ENCODE measurements around the gene EBLN1. TPM values are rescaled to one million over a fixed set of nuclear protein-coding genes. Genes with fewer than 3 reads are reported as not detected.

EBLN1 gene
- total and polyA plus RNA-seq, 2 of the 13 experiments (the other 11 are each of a cell fraction or from before 2014, with no cell fraction given), result not detected

- TF ChIP-seq HMGXB3 (CRISPR knock-in tag; IDR thresholded peaks at IDR 0.05; ENCODE audit: borderline replicate concordance), result no peak
- no peak for TF ChIP-seq MTA1 (CRISPR knock-in tag; IDR thresholded peaks at IDR 0.05; ENCODE audit: borderline replicate concordance)
Measured at GRCh38 chr10:22159979-22160378, 57.8 kb downstream of the EBLN1 start (continued).

GRCh38 chr10:22159180-22159579, 58.6 kb downstream of the EBLN1 start:
- no peak overlapping the region for H3K27ac ChIP-seq (ENCODE audit: extremely low read length, insufficient read depth, low read length)
- in situ Hi-C loops (cut with HindIII; ENCODE audit: extremely low pct_ligation_motif_present, low pct_unique_long_range_greater_than_20kb), result no loop called here
- no peaks in the 10 kb centered on the region for H4K20me1 ChIP-seq (ENCODE audit: insufficient read depth, low read length)
- H3K27me3 ChIP-seq (ENCODE audit: control insufficient read depth in 1 of 2, insufficient read depth in 2 of 2, low read length in 2 of 2), result no peaks in the 10 kb centered on the region
- H3K4me2 ChIP-seq (ENCODE audit: low read depth, low read length), result no peak overlapping the region
- H3K36me3 ChIP-seq (replicated peaks in 1 of 2; ENCODE audit: control insufficient read depth in 1 of 2, insufficient read depth in 2 of 2, low read length in 2 of 2), result no peaks in the 10 kb centered on the region
- intact Hi-C loops (cut with micrococcal nuclease; ENCODE audit: unreplicated experiment), result no loop called here
- no peak for FAIRE-seq
- DNase-seq (ENCODE audit: low spot score), result no peak
- H2AFZ ChIP-seq (ENCODE audit: low read length), result no peak overlapping the region
- H3K9me3 ChIP-seq (ENCODE audit: low read length), result no peaks in the 10 kb centered on the region
- ChIA-PET POLR2A (no interaction called here), CTCF (ENCODE audit: low intra/inter-chr PET ratio, low total read pairs) (no interaction called here)
- no peak overlapping the region for H3K4me3 ChIP-seq (replicated peaks in 1 of 3; ENCODE audit: insufficient read depth in 1 of 3, low read depth in 2 of 3, low read length in 3 of 3)
- no peaks in the 10 kb centered on the region for H3K4me1 ChIP-seq (ENCODE audit: insufficient read depth, low read length)
- TF ChIP-seq ZNF660 (CRISPR knock-in tag; IDR thresholded peaks at IDR 0.05; ENCODE audit: borderline replicate concordance, low read depth) (no peak), TCF7 (IDR thresholded peaks at IDR 0.05; ENCODE audit: low read depth) (no peak), IRF9 (CRISPR knock-in tag; IDR thresholded peaks at IDR 0.05; ENCODE audit: borderline replicate concordance) (no peak), PITX1 (CRISPR knock-in tag; IDR thresholded peaks at IDR 0.05) (no peak), TAF1 (CRISPR knock-in tag; IDR thresholded peaks at IDR 0.05) (no peak), TFDP1 (CRISPR knock-in tag; IDR thresholded peaks at IDR 0.05; ENCODE audit: borderline replicate concordance) (no peak)
- ATAC-seq, result no peak
- BruUV-seq (replicated peaks), result no TSS peak
- 49% methylated on average over 3 of the region's 3 CpGs for WGBS (ENCODE audit: low lambda C conversion rate)
- no peak overlapping the region for H3K9ac ChIP-seq (ENCODE audit: insufficient read depth, low read depth, low read length)
- no peaks in the 10 kb centered on the region for H3K79me2 ChIP-seq (ENCODE audit: insufficient read depth, low read length)
